Forelimb muscle (tissue), 1 donor: ENCODE data around the gene PER2. TPM values are rescaled to one million over a fixed set of nuclear protein-coding genes. Genes with fewer than 3 reads are reported as not detected.
A peak's percentile ranks its signal among the peaks of the same experiment; 100 is the strongest.
"Not testable (repeated sequence)": the region's sequence is repeated elsewhere in the genome, so short reads cannot be mapped to it uniquely, and the experiment has no call there.

Experiments used
- DNase-seq: peaks from one replicate; pipeline ENCODE4 v3.0.0-alpha.2; 2013; ENCODE audit warnings: low read depth
- polyA plus RNA-seq: library from polyadenylated mRNA; unstranded; fragments of 120-200 nt; gene quantifications from one replicate; pipeline ENCODE4 v1.2.1, GENCODE V29; 2013; ENCODE audit not compliant: insufficient read length

The PER2 gene, protein sequence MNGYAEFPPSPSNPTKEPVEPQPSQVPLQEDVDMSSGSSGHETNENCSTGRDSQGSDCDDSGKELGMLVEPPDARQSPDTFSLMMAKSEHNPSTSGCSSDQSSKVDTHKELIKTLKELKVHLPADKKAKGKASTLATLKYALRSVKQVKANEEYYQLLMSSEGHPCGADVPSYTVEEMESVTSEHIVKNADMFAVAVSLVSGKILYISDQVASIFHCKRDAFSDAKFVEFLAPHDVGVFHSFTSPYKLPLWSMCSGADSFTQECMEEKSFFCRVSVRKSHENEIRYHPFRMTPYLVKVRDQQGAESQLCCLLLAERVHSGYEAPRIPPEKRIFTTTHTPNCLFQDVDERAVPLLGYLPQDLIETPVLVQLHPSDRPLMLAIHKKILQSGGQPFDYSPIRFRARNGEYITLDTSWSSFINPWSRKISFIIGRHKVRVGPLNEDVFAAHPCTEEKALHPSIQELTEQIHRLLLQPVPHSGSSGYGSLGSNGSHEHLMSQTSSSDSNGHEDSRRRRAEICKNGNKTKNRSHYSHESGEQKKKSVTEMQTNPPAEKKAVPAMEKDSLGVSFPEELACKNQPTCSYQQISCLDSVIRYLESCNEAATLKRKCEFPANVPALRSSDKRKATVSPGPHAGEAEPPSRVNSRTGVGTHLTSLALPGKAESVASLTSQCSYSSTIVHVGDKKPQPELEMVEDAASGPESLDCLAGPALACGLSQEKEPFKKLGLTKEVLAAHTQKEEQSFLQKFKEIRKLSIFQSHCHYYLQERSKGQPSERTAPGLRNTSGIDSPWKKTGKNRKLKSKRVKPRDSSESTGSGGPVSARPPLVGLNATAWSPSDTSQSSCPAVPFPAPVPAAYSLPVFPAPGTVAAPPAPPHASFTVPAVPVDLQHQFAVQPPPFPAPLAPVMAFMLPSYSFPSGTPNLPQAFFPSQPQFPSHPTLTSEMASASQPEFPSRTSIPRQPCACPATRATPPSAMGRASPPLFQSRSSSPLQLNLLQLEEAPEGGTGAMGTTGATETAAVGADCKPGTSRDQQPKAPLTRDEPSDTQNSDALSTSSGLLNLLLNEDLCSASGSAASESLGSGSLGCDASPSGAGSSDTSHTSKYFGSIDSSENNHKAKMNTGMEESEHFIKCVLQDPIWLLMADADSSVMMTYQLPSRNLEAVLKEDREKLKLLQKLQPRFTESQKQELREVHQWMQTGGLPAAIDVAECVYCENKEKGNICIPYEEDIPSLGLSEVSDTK (N-terminal part only)
- 4.1 TPM for polyA plus RNA-seq

DNA sequence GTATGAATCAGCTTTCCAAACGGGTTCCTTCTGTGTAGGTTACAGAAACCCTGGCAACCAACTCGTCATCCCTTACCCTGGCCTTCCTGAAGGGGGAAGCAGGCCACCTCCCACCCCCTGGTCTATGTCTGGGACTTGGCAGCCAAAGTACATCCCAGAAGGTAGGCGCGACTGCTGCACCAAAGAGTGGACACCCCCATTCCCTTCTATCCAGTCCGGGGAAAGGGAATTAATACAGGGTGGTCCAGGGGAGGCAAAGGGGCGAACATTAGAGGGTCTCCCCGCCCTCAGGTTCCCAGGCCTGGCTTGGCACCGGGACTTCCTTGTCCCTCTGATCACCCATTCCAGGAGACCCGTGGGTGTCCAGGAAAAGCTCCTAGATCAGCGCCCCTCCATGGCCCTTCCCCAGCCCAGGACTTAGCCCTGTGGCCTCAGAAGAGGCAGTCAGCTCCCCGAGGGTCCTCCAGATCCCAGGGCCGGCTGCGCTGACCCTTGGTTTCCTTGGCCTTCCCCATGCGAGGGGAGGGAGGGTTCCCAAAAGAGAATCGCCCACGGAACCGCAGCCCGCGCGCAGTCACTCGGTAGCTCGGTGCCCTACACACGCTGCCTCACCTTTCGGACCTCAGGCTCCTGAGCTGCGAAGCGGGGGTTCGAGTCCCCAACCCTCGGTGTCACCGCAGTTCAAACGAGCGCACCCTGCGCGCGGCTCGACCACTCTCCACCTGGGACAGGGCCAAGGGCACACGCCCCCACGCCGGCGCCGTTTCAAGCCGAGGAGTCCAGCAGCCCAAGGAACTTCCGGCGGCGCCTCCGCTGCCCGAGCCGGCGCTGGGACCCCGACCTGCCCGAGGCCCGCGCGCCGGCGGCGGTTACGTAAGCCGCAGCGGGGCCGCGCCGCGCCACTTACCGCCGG, at the start of gene PER2:
Gene PER2 (minus strand): TSS at position 874 of the 913 bp plus-strand sequence. CDS start 10,674 bp downstream, outside the sequence.
- no peak for DNase-seq

DNA sequence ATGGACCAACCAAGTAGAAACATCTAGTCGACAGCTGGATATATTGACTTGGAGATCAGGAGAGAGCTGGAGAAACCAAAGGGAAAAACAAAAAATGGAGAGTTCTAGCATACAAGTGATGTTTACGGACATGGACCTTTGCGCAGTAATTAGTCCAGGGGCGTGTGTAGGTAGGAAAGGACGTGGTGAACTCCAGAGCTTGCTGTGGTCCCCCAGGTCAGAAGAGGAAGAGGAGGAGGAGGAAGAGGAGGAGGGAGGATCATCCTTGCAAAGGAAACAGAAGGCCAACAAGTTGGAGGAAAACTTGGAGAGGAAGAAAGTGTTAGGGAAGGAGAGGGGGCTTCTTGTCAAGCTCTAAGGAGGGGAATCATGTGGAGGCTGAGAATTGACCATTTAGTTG, 49.4 kb upstream of the PER2 start:
- DNase-seq: no peak

DNA sequence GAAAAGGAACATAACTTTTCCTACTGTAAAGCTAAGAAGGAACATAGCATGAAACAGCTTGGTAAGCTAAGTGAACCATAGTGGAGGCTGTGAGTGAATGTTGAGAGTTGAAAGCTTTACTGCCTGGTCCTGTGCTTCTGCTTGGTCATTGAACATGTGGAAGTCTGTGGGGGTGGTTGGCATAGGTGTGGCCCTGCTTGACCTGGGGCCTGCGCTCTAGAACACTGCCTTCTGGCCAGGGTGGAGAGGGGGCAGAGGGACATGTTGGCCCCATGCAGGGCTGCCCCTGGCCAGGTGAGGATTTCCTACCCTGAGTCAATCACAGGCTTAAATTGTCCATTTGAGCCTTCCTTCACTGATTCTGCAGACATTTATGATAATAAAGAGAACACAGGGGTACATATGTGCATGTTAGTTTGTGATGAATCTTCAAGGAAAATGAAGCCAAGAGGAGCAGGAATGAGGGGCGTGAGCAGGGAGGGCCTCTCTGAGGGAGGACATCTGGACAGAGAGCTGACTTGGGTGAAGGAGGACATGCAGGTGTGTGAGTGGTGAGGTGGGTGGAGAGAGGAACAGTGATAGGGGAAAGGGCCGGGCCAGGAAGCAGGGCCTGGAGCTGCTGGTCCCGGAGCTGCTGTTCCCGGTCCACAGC, 48.5 kb upstream of the PER2 start:
- no peak for DNase-seq

DNA sequence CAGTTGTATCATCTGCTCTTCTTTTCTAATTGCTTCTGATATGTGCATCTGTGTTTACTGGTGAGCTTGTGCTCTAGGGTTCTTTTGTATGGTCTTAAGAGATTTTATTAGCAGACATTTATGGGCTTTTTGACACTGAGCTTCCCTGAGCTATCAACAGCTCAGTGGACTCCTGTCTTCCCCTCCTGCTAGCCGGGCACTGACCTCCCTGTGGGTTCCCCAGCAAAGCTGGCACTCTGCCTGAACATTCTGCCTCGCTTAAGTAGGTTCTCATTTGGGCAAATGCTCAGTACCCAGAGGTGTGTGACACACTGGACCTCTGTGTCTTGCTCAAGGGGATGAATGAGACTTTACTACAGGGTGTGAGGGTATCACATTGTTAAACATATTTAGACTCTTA, 47.7 kb upstream of the PER2 start:
- no peak for DNase-seq

DNA sequence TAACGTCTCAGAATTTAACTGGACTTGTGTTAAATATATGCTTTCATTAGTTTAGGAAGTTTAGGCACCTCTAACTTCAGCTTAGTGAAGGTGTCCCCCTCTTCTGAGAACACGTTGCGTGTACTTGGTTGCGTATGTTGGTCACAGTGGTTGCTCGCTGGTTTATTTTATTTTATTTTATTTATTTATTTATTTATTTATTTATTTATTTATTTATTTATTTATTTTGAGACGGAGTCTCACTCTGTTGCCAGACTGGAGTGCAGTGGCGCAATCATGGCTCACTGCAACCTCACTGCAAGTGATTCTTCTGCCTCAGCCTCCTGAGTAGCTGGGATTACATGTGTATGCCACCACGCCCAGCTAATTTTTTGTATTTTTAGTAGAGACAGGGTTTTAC, 47.2 kb upstream of the PER2 start:
- DNase-seq: not testable (repeated sequence)

DNA sequence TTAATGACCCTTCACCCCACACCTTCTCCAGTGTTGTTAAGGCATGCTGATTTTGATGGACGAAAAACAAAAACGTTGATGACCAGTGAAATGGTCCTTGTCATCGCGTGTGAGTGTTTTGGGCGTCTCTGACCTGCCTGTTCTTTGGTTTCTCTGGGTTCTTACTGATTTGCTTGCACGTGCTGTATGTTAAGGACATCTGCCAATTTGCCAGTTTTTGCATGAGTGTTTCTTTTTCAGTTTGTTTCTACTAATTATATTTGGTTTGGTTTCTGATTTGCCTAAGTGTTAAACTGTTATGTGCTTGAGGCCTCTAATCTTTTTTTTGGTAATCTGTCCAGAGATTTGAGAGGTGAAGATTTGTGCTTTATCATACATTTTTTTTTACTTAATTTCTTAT, 46.5 kb upstream of the PER2 start:
- DNase-seq: no peak

DNA sequence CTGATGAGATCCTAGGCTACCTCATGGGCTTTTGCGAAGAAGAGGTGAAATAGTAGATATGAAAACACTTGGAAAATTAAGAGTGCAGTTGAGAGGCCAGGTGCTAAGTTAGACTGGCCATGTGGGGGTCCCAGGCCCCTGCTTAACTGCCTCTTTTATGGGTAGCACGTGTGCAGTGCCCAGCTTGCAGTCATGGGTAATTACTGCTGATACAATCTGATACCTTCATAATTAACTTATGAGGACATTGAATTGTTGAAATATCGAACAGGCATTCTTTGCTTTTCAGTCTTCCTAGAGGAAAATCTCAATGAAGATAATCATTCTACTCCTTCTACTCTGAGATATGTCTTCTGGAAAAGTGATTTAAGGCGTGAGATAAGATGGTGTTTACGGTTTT, 43.5 kb upstream of the PER2 start:
- DNase-seq: no peak

DNA sequence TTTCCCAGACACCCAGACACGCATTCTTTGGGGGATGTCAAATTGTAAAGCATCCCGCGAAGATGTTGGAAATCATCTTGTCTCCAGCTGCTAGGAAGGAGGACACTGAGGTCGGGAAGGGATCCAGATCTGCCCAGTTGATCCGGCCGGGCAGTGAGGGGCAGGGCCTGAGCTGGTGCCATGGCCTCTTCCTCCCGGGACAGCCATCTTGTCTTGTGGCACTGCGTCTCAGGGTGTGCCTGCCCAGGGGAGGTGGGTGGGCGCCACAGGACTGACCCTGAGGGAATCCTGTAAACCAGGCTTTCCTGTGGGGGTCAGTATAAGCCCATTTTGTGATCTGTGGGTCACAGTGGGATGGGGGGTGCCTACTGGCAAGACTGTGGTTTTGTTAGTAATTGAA, 42.0 kb upstream of the PER2 start:
- DNase-seq: no peak

DNA sequence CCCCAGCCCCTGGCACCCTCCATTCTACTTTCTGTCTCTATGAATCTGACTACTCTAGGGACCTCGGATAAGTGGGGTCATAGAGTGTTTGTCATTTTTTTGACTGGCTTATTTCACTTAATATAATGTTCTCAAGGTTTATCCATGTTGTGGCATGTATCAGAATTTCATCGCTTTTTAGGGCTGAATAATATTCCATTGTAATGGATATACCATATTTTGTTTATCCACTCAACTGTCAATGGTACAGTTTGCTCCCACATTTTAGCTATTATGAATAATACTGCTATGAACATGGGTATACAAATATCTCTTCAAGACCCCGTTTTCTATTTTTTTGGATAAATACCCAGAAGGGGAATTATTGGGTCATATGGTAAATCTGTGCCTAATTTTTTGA, 39.3 kb upstream of the PER2 start:
- DNase-seq: no peak

DNA sequence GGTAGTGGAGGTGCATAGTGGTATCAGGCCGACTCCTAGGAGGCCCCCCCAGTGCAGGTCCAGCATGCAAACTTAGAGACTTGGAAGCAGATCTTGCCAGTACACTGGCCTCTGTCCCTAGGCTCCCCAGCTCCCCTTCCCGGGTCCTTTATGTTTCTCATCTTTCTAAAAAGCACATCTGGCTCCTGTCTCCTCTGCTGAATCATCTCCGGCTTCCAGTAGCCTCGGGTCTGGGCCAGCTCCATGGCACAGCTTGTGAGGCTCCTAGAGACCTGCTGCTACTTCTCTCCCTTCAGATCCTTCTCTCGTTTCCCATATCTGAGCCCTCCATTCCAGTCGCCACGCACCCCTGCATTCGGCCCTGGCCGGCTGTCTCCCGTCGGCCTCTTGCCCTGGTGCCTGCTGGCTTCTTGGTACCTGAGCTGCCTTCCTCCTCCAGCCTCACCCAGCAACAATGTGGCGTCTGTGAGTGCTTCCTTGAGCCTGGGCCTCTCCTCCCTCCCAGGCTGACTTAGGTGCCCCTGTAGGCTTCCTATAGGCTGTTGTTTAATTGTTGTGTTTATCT, 38.5 kb upstream of the PER2 start:
- no peak for DNase-seq

DNA sequence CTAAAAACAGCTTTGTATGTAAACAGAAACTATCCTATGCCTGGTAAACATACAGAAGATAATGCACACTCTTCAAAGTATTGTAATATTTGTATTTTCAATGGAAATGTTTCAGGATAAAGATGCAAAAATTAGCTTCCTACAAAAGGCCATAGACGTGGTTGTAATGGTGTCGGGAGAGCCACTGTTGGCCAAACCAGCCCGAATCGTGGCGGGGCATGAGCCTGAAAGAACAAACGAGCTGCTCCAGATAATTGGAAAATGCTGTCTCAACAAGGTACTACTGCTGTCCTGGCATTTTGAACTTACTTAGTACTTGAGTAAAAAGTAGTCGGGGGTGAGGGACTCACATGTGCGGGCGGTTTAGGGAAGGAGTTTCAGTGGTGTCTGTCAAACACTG, 37.3 kb upstream of the PER2 start:
- no peak for DNase-seq

DNA sequence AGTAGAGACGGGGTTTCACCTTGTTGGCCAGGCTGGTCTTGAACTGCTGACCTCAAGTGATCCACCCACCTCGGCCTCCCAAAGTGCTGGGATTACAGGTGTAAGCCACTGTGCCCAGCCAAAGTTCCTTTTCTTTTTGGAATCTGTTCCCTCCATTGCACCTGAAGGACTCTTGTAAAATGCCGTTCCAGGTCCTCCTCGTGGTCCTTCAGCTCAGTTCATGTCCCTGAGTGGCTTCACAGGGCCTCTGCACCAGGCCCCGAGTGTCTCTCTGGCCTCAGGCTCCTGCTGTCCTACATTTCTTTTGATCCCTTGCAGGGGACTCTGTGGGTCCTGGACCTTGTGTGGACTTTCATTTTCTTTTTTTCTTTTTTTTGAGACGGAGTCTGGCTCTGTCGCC, 35.8 kb upstream of the PER2 start:
- not testable (repeated sequence) for DNase-seq

DNA sequence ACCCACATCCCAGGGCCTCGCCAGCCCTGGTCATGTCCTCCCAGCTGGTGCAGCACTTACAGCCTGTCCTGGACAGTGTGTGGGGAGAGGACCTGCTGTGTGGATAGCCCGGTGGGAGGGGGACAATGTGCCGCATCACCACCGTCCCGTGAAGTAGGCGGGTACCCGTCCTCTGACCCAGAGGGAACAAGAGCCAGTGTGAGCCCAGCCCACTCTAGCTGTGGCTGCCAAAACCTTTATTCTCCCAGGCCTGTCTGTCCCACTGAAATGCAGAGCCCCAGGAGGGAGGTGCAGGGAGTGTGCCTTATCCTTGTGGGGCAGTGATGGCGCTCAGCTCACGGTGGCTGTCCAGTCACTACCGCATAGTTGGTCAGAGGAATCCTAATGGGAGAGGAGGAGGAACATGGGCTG, 33.6 kb upstream of the PER2 start:
- DNase-seq: no peak

DNA sequence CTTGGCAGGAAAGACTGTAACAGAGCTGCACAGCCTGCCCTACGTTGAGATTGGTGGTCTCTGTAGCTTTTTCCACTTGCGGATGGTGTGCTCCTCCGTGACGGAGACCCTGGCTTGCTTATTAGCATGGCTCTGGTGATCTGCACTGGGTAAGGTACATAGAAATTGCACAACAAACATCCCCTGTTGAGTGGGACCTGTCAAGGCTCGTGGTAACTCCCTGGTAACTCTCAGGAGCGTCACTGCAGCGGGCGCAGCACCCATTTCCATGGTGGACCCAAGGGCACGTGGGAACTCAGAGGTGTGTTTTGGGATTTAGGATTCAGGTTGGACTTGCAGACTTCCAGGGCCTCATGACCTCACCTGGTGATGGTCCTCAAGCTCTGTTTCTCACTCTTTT, 33.1 kb upstream of the PER2 start:
- no peak for DNase-seq

DNA sequence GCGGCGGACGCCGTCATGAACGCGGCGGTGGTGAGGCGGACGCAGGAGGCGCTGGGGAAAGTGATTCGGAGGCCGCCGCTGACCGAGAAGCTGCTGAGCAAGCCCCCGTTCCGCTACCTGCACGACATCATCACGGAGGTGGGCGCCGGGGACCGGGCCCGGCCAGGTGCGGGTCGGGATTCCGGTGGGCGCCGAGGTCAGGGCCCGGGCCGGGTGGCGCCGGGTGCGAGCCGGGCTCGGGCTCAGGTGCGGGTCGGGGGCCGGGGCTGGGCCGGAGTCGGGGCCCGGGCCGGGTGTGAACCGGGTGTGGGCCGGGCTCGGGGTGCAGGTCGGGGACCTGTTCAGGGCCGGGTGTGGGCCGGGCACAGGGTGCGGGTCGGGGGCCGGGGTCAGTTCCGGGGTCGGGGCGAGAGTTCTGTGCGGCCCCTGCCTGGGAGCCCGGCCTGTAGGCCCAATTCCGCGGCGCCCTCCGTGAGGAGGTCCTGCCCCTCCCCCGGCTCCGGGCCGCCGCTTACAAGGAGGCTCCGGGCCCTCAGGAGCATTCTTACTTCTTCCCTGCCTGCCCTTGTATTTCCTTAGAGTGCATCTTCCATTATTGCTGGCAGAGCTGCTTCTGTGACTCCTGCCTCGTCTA, 32.4 kb upstream of the PER2 start:
- DNase-seq: no peak

DNA sequence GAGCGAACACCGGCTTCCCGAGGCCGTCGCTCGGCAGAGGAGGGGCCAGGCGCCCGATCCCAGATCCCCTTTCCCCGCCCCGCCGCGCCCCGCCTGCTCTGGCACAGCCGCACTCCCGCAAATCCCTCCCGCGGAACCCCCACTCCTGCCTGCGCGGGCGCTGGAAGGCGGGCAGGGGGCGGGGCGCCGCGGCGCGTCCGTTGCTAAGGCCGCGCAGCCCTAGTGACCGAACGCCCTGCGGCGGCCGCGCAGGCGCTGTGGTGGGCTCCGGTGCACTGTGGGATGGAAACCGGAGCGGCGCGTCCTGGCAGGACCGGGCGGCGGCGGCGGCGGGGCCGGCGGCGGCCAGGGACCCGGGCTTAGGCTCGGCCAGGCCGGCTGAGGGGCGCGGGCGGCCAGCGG, 31.8 kb upstream of the PER2 start, which contains the start of gene TRAF3IP1:
Gene TRAF3IP1 (plus strand): TSS at position 273 of the 402 bp plus-strand sequence. CDS start 145 bp downstream, outside the sequence.
- peak; percentile 70 for DNase-seq

DNA sequence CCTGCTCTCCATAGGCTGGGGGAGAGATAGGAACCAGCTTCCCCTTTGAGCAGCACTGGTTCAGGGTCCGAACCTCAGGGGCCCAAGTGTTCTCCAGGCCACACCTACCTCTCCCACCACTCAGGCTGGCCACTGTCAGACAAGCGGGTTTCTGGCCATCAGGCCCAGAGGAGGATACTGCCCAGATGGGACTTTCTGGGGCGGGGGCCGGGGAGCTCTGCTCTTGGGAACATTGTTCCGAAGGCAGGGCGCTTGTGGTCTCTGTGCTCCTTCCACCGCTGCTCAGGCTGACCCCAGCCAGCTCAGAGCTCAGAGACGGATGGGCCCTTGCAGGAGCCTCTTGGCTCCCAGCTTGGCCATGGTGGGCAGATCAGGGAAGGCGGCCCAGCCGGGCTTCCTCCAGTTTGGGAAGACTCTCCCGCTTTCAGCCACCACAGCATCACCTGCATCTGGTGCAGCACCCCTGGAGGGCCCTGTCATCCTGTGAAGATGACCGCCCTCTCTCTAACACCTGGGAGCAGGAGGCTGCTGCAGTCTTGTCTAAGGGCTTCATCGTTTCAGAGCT, 26.7 kb upstream of the PER2 start:
- no peak for DNase-seq

DNA sequence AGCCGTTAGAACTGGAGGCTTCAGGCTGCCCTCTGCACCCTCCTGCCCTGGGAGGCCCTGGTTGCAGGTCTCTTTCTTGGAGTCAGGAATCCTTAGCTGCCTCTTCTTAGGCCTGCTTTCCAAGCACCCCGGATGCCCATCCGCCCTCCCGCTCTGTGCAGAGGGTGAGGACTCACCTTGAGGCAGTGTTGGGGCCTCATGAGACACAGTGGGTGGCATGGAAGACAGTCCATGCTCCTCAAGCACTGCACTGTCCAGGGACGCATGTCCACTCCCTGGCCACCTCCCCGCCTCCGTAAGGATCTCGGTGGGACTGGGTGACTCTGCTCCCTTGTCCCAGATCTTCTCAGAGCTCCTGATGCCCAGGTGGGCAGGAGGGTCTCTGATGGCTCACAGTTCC, 26.2 kb upstream of the PER2 start:
- DNase-seq: no peak

DNA sequence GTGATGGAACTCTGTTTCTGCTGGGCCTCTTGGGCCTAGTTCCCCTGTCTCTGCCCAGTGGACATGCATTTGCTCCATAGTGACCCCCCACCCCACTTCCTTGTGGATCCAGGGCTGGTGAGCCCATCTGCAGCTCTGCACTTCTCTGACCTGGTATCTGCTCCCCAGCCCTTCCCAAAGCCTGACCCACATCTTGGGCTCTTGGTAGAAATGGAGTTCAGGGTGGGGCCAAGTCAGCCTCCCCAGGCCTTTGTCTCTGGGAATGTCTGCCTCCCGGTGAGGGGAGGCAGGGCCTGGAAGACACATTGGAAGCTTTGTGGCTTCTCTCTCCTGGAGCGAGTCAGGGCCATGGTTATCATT, 25.6 kb upstream of the PER2 start:
- no peak for DNase-seq
